NB4 (cell line): ENCODE data around the gene MAP3K2.

ENCODE experiments used
- MYC ChIP-seq: IDR thresholded peaks from 2 replicates; pipeline ENCODE4 v1.6.1; 2011; ENCODE audit warnings: low read depth, low read length
- POLR2A ChIP-seq: IDR thresholded peaks from 2 replicates; pipeline ENCODE4 v1.6.1; 2011; ENCODE audit warnings: mild to moderate bottlenecking; ENCODE audit not compliant: insufficient read length; ENCODE audit errors: extremely low read depth
- TF ChIP-seq, protein P1 (sequence below): IDR thresholded peaks from one replicate; pipeline ENCODE4 v1.5.1; 2012; ENCODE audit warnings: low read depth, low read length
- TF ChIP-seq, protein P2 (sequence below): IDR thresholded peaks from 2 replicates; pipeline ENCODE4 v1.6.1; 2011; ENCODE audit warnings: low read depth, low read length

DNA sequence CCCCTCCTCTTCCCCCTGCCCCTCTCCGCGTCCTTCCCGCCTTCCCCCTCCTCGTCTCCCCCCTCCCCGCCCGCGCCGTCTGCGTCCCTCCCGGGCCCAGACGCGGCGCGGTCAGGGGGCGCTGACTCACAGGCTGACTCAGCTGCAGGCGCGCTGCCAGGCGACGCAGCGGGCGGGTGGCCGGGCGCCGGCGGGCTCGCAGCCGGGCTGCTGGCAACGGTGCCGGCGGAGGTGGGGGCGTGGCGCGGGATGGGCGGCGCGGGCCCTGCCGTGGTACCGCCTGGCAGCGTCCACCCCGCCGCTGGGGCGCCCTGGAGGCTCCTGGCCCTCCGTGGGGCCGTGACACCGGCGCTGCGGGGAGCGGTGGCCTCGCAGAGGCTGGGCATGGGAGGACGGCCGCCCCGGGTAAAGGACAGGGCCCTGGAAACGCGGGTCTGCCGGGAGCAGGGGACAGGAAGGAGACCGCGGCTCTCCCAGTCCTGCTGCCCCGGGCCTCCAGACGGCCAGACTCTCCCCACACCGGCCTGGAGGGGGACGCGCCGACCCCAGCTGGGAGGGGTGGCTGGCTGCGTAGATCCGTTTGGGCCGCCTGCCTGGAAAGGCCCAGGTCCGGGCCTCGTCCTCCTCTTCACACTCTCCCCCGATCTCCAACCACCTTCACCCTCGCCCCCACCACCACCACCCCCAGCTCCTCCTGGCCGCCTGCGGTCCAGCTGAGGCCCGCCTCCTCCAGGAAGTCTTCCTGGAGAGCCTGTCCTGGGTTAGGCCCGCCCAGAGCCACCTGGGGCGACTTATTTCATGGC, 20.4 kb upstream of the MAP3K2 start:
- TF ChIP-seq, protein P1, sequence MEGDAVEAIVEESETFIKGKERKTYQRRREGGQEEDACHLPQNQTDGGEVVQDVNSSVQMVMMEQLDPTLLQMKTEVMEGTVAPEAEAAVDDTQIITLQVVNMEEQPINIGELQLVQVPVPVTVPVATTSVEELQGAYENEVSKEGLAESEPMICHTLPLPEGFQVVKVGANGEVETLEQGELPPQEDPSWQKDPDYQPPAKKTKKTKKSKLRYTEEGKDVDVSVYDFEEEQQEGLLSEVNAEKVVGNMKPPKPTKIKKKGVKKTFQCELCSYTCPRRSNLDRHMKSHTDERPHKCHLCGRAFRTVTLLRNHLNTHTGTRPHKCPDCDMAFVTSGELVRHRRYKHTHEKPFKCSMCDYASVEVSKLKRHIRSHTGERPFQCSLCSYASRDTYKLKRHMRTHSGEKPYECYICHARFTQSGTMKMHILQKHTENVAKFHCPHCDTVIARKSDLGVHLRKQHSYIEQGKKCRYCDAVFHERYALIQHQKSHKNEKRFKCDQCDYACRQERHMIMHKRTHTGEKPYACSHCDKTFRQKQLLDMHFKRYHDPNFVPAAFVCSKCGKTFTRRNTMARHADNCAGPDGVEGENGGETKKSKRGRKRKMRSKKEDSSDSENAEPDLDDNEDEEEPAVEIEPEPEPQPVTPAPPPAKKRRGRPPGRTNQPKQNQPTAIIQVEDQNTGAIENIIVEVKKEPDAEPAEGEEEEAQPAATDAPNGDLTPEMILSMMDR, result no peak
- no peak for TF ChIP-seq MYC
- peak; percentile 27 for TF ChIP-seq POLR2A
- TF ChIP-seq, protein P2, sequence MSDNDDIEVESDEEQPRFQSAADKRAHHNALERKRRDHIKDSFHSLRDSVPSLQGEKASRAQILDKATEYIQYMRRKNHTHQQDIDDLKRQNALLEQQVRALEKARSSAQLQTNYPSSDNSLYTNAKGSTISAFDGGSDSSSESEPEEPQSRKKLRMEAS, result no peak; the same call in 1 of the 2 replicates
